Panc1 (cell line): ENCODE results near the gene C2orf81. TPM values are rescaled to one million over a fixed set of nuclear protein-coding genes. Genes with fewer than 3 reads are reported as not detected.
A peak's percentile ranks its signal among the peaks of the same experiment; 100 is the strongest.

Experiments used
- ATAC-seq: fragments of 200-7000 bp; cut with Tn5 transposase; 2 replicates; pipeline ENCODE4 v1.9.1; 2020; ENCODE audit warnings: mild to moderate bottlenecking, moderate library complexity
- BruUV-seq: library from RNA; stranded (reverse); fragments of 400-500 nt; replicated peaks from 2 replicates; lab custom pipeline; 2021; lab: Mats Ljungman, UMichigan
- CTCF ChIA-PET: fragments of 300-600 bp; sonication (Branson Sonifier 250); formaldehyde crosslinking; loops from one replicate; lab custom pipeline; 2022; ENCODE audit warnings: antibody characterized with exemption; lab: Charles Lee
- POLR2A ChIA-PET: fragments of 300-600 bp; sonication (Branson Sonifier 250); formaldehyde crosslinking; loops from one replicate; lab custom pipeline; 2022; ENCODE audit warnings: antibody characterized with exemption; lab: Charles Lee
- DNase-seq: peaks from one replicate; pipeline ENCODE4 v3.0.0-alpha.2; 2010; ENCODE audit warnings: low read depth, low spot score
- H3K27ac ChIP-seq: 2 replicates; pipeline ENCODE4 v1.5.1; 2011; ENCODE audit warnings: mild to moderate bottlenecking, low read length, inconsistent platforms
- H3K27me3 ChIP-seq: fragments of 200-500 bp; sonication (Bioruptor generic); 2 replicates; pipeline ENCODE4 v1.6.0; 2014; ENCODE audit warnings: low read length, inconsistent platforms; ENCODE audit not compliant: control insufficient read depth, insufficient read depth
- H3K36me3 ChIP-seq: fragments of 200-500 bp; sonication (Bioruptor generic); 2 replicates; pipeline ENCODE4 v1.5.1; 2014; ENCODE audit warnings: inconsistent platforms, mild to moderate bottlenecking, low read length, moderate library complexity; ENCODE audit not compliant: control insufficient read depth, insufficient read depth
- H3K4me1 ChIP-seq: 2 replicates; pipeline ENCODE4 v1.5.1; 2011; ENCODE audit warnings: inconsistent platforms, mild to moderate bottlenecking, low read length, moderate library complexity; ENCODE audit not compliant: control insufficient read depth, insufficient read depth
- H3K4me3 ChIP-seq, 2 experiments: 2 replicates each; pipeline ENCODE4 v1.5.1; 2011 to 2012; ENCODE audit warnings: low read depth in 2 of 2, low read length in 2 of 2, mild to moderate bottlenecking in 2 of 2, inconsistent platforms in 1 of 2, moderate library complexity in 1 of 2
- H3K9me3 ChIP-seq: fragments of 200-500 bp; sonication (Bioruptor generic); 2 replicates; pipeline ENCODE4 v1.5.1; 2014; ENCODE audit warnings: low read depth, mild to moderate bottlenecking, inconsistent platforms, low read length, moderate library complexity; ENCODE audit not compliant: control insufficient read depth, insufficient read depth
- CTCF ChIP-seq: fragments of 450-650 bp; IDR thresholded peaks from 2 replicates; pipeline ENCODE4 v1.5.1; 2017; ENCODE audit warnings: mild to moderate bottlenecking
- POLR2AphosphoS5 ChIP-seq: IDR thresholded peaks from 2 replicates; pipeline ENCODE4 v1.6.1; 2012; ENCODE audit warnings: mild to moderate bottlenecking, low read depth, low read length, moderate library complexity
- REST ChIP-seq, 2 experiments: IDR thresholded peaks; 2 replicates each; pipeline ENCODE4 v1.6.1; 2011 to 2012; ENCODE audit warnings: low read depth in 2 of 2, control low read depth in 1 of 2, low read length in 1 of 2, mild to moderate bottlenecking in 1 of 2, moderate library complexity in 1 of 2; ENCODE audit not compliant: insufficient read depth in 1 of 2
- SIN3A ChIP-seq: IDR thresholded peaks from 2 replicates; pipeline ENCODE4 v1.6.1; 2012; ENCODE audit warnings: low read depth, mild to moderate bottlenecking, low read length, moderate library complexity, borderline replicate concordance; ENCODE audit not compliant: insufficient read depth
- TCF7L2 ChIP-seq: IDR thresholded peaks from 2 replicates; pipeline ENCODE4 v1.6.1; 2011; ENCODE audit warnings: mild to moderate bottlenecking, low read depth, low read length, inconsistent platforms
- in situ Hi-C: cut with HindIII; loops from 2 replicates; pipeline ENCODE4 v1.10.0; 2016; ENCODE audit warnings: low sequenced_read_pairs, low pct_unique_long_range_greater_than_20kb
- intact Hi-C: fragments of 100-400 bp; cut with micrococcal nuclease; formaldehyde crosslinking; loops from one replicate; pipeline ENCODE4 v1.10.0; 2022; ENCODE audit not compliant: unreplicated experiment
- total RNA-seq: library from RNA; stranded (reverse); gene quantifications from one replicate; pipeline ENCODE4 v1.2.1, GENCODE V29; 2021; ENCODE audit not compliant: unreplicated experiment

The C2orf81 gene
- total RNA-seq, 1 experiment from 2014 or later: 3.9 TPM

- H3K4me1 ChIP-seq: peaks cover 10% of the 10 kb centered on the region
- H3K4me3 ChIP-seq: peak overlapping the region; percentile 67 to 93
- H3K27ac ChIP-seq: peak overlapping the region; percentile 90
- TSS peak; percentile 78 for BruUV-seq
- intact Hi-C loops (no loop called here), in situ Hi-C loops (no loop called here)
- POLR2A ChIA-PET: interaction anchor here (0.6 to 1.5 kb wide), 2 partner anchors 17 to 19 kb away, joined by 3 to 4 read pairs; partner anchors contain the start of genes C2orf81 and WDR54
- CTCF ChIA-PET: no interaction called here
- ATAC-seq: peak; percentile 90
- no peaks in the 10 kb centered on the region for H3K36me3 ChIP-seq
- TF ChIP-seq TCF7L2: no peak; the same call in 1 of the 2 replicates
- TF ChIP-seq POLR2AphosphoS5: peak; percentile 52; the same call in 1 of the 2 replicates
- H3K27me3 ChIP-seq: peaks cover 3% of the 10 kb centered on the region; the same call in 1 of the 2 replicates
- H3K9me3 ChIP-seq: no peaks in the 10 kb centered on the region
- DNase-seq: no peak
These were observed 19.2 kb upstream of the C2orf81 start for GRCh38 chr2:74440378-74441169.

GRCh38 chr2:74439803-74440377 lies 18.5 kb upstream of the C2orf81 start:
- no TSS peak for BruUV-seq

More at GRCh38 chr2:74439803-74440377, 18.5 kb upstream of the C2orf81 start:
- intact Hi-C loops: no loop called here
- TF ChIP-seq SIN3A (no peak), TCF7L2 (no peak), CTCF (no peak), REST (IDR thresholded peaks at IDR 0.05; ENCODE audit: insufficient read depth in 1 of 2, low read depth in 2 of 2, low read length in 1 of 2) (no peak), POLR2AphosphoS5 (no peak)
- in situ Hi-C loops: no loop called here
- CTCF ChIA-PET: no interaction called here
- H3K9me3 ChIP-seq: no peaks in the 10 kb centered on the region
- H3K27ac ChIP-seq: peak overlapping the region; percentile 90
- POLR2A ChIA-PET: interaction anchor here (0.6 to 1.5 kb wide), 2 partner anchors 18 to 19 kb away, joined by 3 to 4 read pairs; partner anchors contain the start of genes C2orf81 and WDR54
- H3K4me3 ChIP-seq: peak overlapping the region; percentile 67 to 93
- ATAC-seq (no peak), DNase-seq (no peak)
- no peaks in the 10 kb centered on the region for H3K36me3 ChIP-seq
- peaks cover 1% of the 10 kb centered on the region; the same call in 1 of the 2 replicates for H3K27me3 ChIP-seq
- peaks cover 10% of the 10 kb centered on the region for H3K4me1 ChIP-seq
